ENCODE data around the gene BCL11B.

Gene BCL11B

DNA sequence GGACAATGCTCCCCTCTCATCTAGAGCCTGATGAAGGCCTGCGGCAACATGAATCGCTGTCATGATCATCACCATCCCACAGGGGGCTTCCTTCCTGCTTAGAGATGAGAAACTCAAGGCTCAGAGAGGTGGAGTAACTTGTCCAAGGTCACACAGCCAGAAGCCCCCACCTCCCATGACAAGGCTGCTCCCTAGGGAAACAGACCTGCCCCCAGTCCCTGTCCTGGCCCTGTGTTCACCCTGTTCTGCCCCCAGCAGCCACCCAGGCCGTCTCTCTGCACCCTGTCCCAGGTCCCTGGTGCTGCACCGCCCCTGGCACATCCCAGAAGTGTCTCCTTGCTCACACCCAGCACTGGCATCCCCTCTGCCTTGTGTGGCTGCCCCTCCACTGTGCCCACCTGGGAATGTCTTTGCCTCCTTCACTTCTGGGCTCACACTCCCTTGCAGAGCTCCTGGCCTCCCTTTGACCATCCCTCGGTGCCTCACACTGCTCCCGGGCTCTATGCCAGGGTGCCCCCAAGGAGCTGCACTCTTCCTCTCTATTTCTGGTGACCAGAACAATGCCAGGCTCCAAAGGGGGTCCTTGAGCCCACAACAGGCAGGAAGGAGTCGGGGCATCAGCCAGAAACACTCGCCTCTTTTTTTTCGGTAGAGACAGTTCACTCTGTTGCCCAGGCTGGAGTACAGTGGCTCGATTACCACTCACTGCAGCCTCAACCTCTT is 70.5 kb downstream of the BCL11B start:
- Mint-ChIP-seq H3K4me3 (peak overlapping the region; percentile 48), H3K27me3 (ENCODE audit: low read depth) (no peaks in the 10 kb centered on the region), H3K27ac (peak overlapping the region; percentile 81), H3K4me1 (ENCODE audit: low read depth) (peaks cover 83% of the 10 kb centered on the region), H3K36me3 (ENCODE audit: low read depth) (peaks cover 77% of the 10 kb centered on the region), H3K9me3 (no peaks in the 10 kb centered on the region)
- DNase-seq (ENCODE audit: low spot score): no peak

DNA sequence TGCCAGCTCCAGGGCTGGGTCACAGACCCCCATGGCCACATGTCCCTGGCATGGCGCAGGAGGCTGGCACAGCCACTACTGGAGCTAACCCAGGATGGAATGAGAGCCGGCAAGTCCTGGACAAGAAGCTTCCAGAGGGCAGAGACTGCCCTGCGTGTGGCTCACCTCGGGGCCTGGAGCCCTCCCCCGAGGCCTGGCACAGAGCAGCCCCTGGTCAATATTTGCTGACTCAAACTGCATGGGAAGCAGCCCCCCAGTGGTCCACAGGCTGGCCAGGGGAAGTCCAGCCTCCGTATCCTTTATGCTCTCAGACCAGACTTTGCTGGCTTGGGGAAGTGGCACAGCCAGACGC is 71.4 kb downstream of the BCL11B start:
- no peaks in the 10 kb centered on the region for H3K9me3 Mint-ChIP-seq
- no peak overlapping the region for H3K27ac Mint-ChIP-seq
- H3K27me3 Mint-ChIP-seq (ENCODE audit: low read depth): no peaks in the 10 kb centered on the region
- peaks cover 82% of the 10 kb centered on the region for H3K4me1 Mint-ChIP-seq (ENCODE audit: low read depth)
- no peak for DNase-seq (ENCODE audit: low spot score)
- no peak overlapping the region for H3K4me3 Mint-ChIP-seq
- peaks cover 77% of the 10 kb centered on the region for H3K36me3 Mint-ChIP-seq (ENCODE audit: low read depth)

DNA sequence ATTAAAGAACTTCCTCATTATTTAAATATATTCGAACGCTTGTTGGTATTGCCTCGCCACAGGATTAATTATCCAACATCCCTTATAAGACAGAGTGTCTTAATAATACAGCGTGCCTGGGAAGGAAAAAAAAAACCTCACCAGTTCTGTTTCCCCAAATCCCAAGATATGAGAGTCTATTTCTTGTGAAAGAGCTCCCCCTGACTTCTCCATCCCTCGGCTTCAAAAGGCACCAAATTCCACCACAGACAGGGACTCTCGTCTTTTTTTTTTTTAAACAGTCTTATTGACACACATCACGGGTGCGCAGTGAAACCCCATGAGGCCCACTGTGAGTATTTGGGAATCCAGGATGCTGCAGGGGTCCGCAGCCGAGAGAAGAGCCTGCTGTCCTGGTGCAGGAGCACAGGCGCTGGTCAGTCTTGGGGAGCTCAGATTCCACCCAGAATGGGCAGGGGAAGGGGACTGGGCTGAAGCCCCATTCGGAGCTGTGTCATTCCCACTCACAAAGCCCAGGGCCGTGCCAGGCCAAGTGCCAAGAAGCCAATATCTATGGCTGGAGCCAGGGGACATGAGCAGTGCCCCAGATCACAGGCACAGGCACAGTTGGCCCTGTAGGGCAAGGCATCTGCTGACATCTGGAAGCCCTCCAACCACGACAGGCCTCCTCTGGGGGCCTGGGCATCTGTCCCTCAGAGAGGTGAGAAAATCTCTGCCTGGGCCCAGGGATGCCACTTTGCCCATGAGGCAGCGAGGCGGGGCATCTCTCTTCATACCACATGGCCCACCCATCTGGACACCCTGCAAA is 71.9 kb downstream of the BCL11B start:
- Mint-ChIP-seq H3K4me1 (ENCODE audit: low read depth) (peaks cover 82% of the 10 kb centered on the region), H3K27me3 (ENCODE audit: low read depth) (no peaks in the 10 kb centered on the region), H3K27ac (peak overlapping the region; percentile 17), H3K4me3 (peak overlapping the region; percentile 22), H3K9me3 (no peaks in the 10 kb centered on the region), H3K36me3 (ENCODE audit: low read depth) (peaks cover 77% of the 10 kb centered on the region)
- DNase-seq (ENCODE audit: low spot score): no peak

DNA sequence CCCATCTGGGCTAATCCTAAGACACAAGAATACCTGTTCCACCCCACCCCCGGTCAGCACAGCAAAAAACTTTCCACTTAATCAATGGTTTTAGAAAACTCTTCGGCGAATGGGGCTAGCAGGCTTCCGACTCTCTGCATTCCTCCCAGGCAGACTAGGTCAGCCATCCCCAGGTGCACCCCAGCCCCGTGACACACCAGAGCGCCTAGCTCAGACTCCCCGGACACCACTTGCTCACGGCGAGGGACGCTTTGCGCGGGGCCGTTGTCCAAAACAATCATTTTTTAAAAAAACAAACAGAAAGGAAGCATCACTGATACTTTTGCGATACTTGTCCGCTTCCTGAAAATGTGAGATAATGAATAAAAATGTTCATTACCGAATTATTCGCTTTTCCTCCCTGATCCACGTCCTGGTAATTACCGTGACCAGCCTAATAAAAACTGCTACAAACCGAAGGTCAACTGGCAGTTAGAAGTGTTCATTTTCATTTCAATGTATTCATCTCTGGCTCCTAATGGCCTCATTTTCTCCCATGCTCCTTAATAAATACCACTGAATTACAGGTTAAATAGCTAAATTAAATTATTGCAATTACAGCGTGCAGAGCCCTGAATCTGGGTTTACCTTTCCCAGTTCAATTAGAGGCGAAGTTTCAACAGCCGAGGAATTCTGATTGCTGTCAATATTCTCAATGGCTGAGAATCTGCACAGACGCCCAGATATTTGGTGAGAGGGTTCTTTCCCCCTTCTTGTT is 73.1 kb downstream of the BCL11B start:
- H3K4me3 Mint-ChIP-seq: peak overlapping the region; percentile 54
- H3K9me3 Mint-ChIP-seq: no peaks in the 10 kb centered on the region
- H3K36me3 Mint-ChIP-seq (ENCODE audit: low read depth): peaks cover 75% of the 10 kb centered on the region

DNA sequence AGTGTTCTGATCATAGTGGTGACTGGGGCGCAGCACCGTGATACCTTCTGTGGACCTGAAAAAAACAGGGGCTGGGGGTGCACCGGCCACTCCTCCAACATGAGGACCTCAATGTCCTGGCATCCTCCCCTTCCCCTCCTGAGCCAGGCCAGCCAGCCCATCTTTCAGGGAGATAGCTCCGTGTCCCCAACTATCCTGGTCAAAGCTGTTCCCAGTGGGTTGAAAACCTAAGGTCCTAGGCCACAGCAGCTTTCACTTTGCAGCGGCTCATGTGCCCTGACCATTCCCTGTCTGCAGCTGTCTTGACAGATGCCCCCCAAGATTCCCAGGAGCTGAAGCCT is 75.7 kb downstream of the BCL11B start:
- Mint-ChIP-seq H3K4me1 (ENCODE audit: low read depth) (peaks cover 83% of the 10 kb centered on the region), H3K27me3 (ENCODE audit: low read depth) (no peaks in the 10 kb centered on the region), H3K36me3 (ENCODE audit: low read depth) (peaks cover 73% of the 10 kb centered on the region), H3K4me3 (peak overlapping the region; percentile 24), H3K27ac (peak overlapping the region; percentile 90), H3K9me3 (no peaks in the 10 kb centered on the region)
- DNase-seq (ENCODE audit: low spot score): no peak

More for the DNA sequence above, 73.1 kb downstream of the BCL11B start:
- H3K27me3 Mint-ChIP-seq (ENCODE audit: low read depth): no peaks in the 10 kb centered on the region
- peak overlapping the region; percentile 76 for H3K27ac Mint-ChIP-seq
- peaks cover 84% of the 10 kb centered on the region for H3K4me1 Mint-ChIP-seq (ENCODE audit: low read depth)
- DNase-seq (ENCODE audit: low spot score): no peak

DNA sequence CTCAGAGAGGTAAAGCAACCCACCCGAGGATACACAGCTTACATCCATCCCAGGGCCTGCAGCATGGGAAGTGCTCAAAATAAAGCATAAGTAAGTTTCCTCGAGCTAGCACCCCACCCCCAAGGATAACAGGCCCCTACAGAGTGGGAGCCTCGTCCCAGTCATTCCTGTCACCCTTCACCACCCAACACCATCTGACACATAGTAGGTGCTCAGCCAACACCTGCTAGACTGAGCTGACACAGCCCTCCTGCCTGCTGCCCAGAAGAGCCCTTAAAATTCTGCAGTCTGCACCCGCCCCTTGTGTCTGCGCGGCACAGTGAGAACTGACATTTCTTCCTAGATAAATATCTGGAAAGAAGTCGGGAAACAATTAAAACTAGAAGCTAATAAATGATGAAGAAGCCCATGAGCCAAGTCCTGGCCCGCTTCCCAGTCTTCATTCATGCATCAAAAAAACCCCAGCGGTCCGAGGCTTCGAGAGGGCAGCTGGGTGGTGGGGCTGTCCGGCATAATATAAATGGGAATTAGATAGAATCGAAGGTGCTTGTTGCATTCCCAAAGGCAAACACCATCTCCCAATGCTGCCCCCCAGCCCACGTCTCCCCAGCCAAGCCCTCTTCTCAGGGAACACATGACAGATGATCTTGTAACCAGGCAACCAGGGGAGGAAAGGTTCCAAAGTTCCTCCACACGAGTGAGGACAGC is 76.2 kb downstream of the BCL11B start:
- Mint-ChIP-seq H3K9me3 (no peaks in the 10 kb centered on the region), H3K4me1 (ENCODE audit: low read depth) (peaks cover 86% of the 10 kb centered on the region), H3K27ac (peak overlapping the region; percentile 90), H3K36me3 (ENCODE audit: low read depth) (peaks cover 73% of the 10 kb centered on the region), H3K4me3 (peak overlapping the region; percentile 24), H3K27me3 (ENCODE audit: low read depth) (no peaks in the 10 kb centered on the region)
- no peak for DNase-seq (ENCODE audit: low spot score)

DNA sequence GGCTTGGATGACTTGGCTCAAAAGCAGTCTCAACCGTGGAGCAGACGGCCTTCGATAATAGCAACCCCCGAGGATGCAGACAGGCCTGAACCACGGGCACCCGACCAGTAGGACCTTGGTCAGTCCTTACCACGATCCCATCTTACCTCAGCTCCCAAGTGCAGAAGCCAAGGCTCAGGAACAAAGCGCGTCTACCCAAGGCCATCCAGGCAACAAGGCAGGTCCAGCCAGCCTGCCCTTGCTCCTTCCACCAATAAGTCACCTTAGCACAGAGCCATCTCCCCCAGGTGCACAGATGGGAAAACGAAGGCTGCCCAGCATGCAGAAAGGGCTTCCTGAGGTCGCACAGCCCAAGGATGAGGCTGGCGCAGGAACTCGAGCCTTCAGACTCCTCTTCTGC is 77.3 kb downstream of the BCL11B start:
- no peak overlapping the region for H3K4me3 Mint-ChIP-seq
- no peaks in the 10 kb centered on the region for H3K27me3 Mint-ChIP-seq (ENCODE audit: low read depth)
- H3K9me3 Mint-ChIP-seq: no peaks in the 10 kb centered on the region
- peaks cover 71% of the 10 kb centered on the region for H3K36me3 Mint-ChIP-seq (ENCODE audit: low read depth)
- peaks cover 91% of the 10 kb centered on the region for H3K4me1 Mint-ChIP-seq (ENCODE audit: low read depth)
- DNase-seq (ENCODE audit: low spot score): no peak
- peak overlapping the region; percentile 90 for H3K27ac Mint-ChIP-seq

DNA sequence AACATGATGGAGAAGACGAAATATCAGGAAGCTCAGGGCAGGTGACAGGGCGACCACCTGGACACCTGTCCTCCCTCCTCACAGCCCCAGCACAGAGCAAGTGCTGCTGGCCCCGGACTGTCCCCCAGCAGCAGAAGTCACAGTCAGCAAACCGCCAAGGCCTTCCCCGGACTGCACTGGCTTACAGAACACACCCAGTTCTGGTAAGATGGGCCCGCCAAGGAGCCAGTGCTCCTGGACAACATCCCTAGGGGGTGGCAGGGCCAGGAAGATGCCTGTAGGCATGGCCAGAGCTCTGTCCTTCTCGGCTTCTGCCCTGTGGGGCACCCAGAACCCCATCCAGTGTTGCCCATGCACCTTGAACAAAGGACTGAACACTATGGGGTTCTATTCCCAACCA is 77.9 kb downstream of the BCL11B start:
- H3K4me1 Mint-ChIP-seq (ENCODE audit: low read depth): peaks cover 93% of the 10 kb centered on the region
- H3K9me3 Mint-ChIP-seq: no peaks in the 10 kb centered on the region
- H3K27ac Mint-ChIP-seq: peak overlapping the region; percentile 90
- H3K27me3 Mint-ChIP-seq (ENCODE audit: low read depth): no peaks in the 10 kb centered on the region
- peaks cover 67% of the 10 kb centered on the region for H3K36me3 Mint-ChIP-seq (ENCODE audit: low read depth)
- H3K4me3 Mint-ChIP-seq: peak overlapping the region; percentile 86
- DNase-seq (ENCODE audit: low spot score): no peak

DNA sequence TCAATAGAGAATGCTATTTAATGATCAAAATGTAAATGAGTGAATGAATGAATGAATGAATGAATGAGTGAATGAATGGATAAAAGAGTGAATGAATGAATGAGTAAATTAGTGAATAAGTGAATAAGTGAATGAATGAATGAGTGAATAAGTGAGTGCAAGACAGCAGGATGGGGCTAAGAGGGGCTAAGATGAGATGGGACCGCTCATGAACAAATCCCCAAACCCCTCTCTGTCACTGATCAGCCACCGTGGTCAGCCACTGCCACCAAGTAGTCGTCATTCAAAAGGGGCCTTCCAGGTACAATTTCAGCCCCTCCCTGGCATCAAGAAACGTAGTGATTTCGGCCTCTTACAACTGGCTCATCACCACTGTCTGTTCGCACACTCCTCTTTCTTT is 79.2 kb downstream of the BCL11B start:
- no peaks in the 10 kb centered on the region for H3K27me3 Mint-ChIP-seq (ENCODE audit: low read depth)
- peaks cover 91% of the 10 kb centered on the region for H3K4me1 Mint-ChIP-seq (ENCODE audit: low read depth)
- peaks cover 59% of the 10 kb centered on the region for H3K36me3 Mint-ChIP-seq (ENCODE audit: low read depth)
- H3K4me3 Mint-ChIP-seq: peak overlapping the region; percentile 86
- H3K27ac Mint-ChIP-seq: peak overlapping the region; percentile 90
- no peaks in the 10 kb centered on the region for H3K9me3 Mint-ChIP-seq
- DNase-seq (ENCODE audit: low spot score): no peak

DNA sequence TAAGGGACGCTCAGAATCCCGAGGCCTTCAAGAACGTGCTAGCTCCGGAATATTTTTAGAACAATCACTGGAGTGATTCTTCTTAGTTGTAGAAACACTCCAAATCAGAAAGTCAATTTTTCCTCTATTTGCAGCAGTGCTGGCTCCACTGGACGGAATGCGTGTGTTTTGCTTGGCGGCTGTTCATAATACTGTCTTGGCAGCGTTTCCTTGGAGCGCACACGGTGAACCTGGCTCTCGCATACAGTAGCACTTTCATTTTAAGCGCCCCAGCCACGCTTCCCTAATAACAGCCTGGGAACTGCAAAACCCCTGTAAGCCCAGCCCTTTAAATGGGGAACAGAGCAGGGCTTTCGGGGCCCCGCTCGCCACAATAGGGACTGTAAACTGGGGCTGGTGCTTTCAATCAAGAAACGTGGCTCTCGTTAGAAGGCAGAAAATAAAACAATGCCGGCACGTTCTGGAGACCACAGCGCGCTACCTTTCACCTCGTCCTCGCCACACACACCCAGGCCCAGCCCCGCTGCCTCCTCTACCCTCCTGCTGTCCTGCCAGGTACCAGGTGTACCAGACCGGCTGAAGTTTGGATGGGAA is 79.9 kb downstream of the BCL11B start:
- peaks cover 57% of the 10 kb centered on the region for H3K36me3 Mint-ChIP-seq (ENCODE audit: low read depth)
- H3K27ac Mint-ChIP-seq: peak overlapping the region; percentile 90
- peaks cover 91% of the 10 kb centered on the region for H3K4me1 Mint-ChIP-seq (ENCODE audit: low read depth)
- H3K4me3 Mint-ChIP-seq: peak overlapping the region; percentile 86
- no peak for DNase-seq (ENCODE audit: low spot score)
- H3K9me3 Mint-ChIP-seq: no peaks in the 10 kb centered on the region
- no peaks in the 10 kb centered on the region for H3K27me3 Mint-ChIP-seq (ENCODE audit: low read depth)

DNA sequence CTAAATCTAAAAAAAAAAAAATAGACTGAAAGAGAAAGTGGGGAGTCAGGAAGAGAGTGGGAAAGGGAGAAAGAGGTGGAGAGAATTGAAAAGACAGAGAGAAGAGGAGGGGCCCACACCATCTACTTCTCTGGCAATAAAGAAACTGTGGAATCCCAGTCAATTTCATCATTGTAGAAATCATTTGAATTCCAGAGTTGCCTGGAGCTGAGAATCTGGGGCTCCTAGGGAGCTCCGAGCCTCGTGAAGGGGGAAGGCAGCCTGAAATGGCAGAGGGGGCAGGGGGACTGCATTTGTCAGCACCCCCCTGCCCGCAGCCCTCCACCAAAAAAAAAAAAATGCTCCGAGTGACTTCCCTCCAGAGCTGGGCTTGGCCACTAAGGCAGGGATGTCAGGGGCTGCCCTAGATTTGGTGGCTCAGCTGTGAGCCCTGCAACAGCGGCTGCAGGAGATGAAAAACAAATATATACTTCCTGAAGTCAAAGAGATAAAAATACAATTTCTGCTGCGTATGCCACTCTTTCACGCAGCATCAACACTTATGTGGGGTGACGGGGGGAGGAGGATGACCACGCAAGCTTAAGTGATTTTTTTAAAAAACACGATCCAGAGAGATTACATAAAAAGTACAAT is 80.5 kb downstream of the BCL11B start:
- DNase-seq (ENCODE audit: low spot score): no peak
- Mint-ChIP-seq H3K27me3 (ENCODE audit: low read depth) (no peaks in the 10 kb centered on the region), H3K4me1 (ENCODE audit: low read depth) (peaks cover 91% of the 10 kb centered on the region), H3K9me3 (no peaks in the 10 kb centered on the region), H3K27ac (peak overlapping the region; percentile 90), H3K4me3 (peak overlapping the region; percentile 86), H3K36me3 (ENCODE audit: low read depth) (peaks cover 54% of the 10 kb centered on the region)

DNA sequence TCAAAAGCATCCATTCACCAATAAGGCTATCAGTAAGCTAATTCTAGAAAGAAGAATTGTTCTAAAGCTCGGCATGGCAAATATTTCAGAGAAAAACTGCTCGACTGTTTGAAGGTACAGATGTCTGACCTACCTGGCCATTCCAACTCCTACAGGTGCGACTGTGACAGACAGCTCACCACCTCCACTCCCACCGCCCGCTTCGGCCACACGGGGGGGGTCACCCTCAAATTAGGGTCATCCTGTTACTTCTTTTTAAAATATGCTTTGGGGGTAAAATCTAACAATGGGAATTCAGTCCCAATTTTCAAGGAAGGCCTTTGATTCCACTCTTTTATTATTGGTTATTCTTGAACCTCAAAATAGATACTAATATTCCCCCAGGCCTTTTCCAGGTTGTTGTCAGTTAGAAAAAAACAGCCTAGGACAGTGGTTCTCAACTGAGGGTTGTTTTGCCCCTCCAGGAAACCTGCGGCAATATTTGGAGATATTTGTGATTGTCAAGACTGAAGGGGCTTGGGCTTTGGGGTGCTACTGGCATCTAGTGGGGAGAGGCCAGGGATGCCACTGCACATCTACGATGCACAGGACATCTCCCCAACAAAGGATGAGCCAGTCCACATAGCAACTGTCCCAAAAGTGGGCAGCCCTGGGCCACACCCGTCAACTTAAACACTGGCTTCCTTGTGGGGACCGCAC is 81.2 kb downstream of the BCL11B start:
- peak overlapping the region; percentile 86 for H3K4me3 Mint-ChIP-seq
- DNase-seq (ENCODE audit: low spot score): no peak
- H3K4me1 Mint-ChIP-seq (ENCODE audit: low read depth): peaks cover 91% of the 10 kb centered on the region
- H3K27me3 Mint-ChIP-seq (ENCODE audit: low read depth): no peaks in the 10 kb centered on the region
- no peaks in the 10 kb centered on the region for H3K9me3 Mint-ChIP-seq
- H3K36me3 Mint-ChIP-seq (ENCODE audit: low read depth): peaks cover 51% of the 10 kb centered on the region
- peak overlapping the region; percentile 90 for H3K27ac Mint-ChIP-seq

All from T-helper 2 cell treated with Interferon-gamma antibody and Interleukin-4, amounts not matched to agents 5 μg/mL and 100 μg/mL, for 36 hours (primary cell).